RWPE2 (cell line): ENCODE results near the gene FIP1L1.

Source experiments
- ATAC-seq: fragments of 200-7000 bp; cut with Tn5 transposase; 3 replicates; pipeline ENCODE4 v1.9.1; 2021; ENCODE audit warnings: low read depth
- DNase-seq: peaks from one replicate; pipeline ENCODE4 v3.0.0-alpha.2; 2020; ENCODE audit warnings: low spot score
- H3K27ac ChIP-seq: fragments of 450-650 bp; 2 replicates; pipeline ENCODE4 v1.5.1; 2017; ENCODE audit warnings: mild to moderate bottlenecking; ENCODE audit not compliant: poor library complexity, severe bottlenecking
- H3K27me3 ChIP-seq: fragments of 250-450 bp; sonication (Bioruptor Pico); 2 replicates; pipeline ENCODE4 v1.5.1; 2021; ENCODE audit warnings: mild to moderate bottlenecking, moderate library complexity; ENCODE audit not compliant: insufficient read depth, poor library complexity, severe bottlenecking
- H3K36me3 ChIP-seq: fragments of 250-450 bp; sonication (Bioruptor Pico); 2 replicates; pipeline ENCODE4 v1.5.1; 2020; ENCODE audit warnings: low read depth, mild to moderate bottlenecking, moderate library complexity
- H3K4me1 ChIP-seq: fragments of 250-450 bp; sonication (Bioruptor Pico); 2 replicates; pipeline ENCODE4 v1.5.1; 2021; ENCODE audit warnings: mild to moderate bottlenecking, moderate library complexity; ENCODE audit not compliant: insufficient read depth, poor library complexity, severe bottlenecking
- H3K4me3 ChIP-seq: fragments of 250-450 bp; sonication (Bioruptor Pico); 2 replicates; pipeline ENCODE4 v1.5.1; 2021; ENCODE audit warnings: mild to moderate bottlenecking, moderate library complexity; ENCODE audit not compliant: severe bottlenecking
- H3K9me3 ChIP-seq: fragments of 250-450 bp; sonication (Bioruptor Pico); 2 replicates; pipeline ENCODE4 v1.5.1; 2021; ENCODE audit warnings: mild to moderate bottlenecking, moderate library complexity; ENCODE audit not compliant: severe bottlenecking
- CTCF ChIP-seq: fragments of 450-650 bp; IDR thresholded peaks from one replicate; pipeline ENCODE4 v1.5.1; 2017; ENCODE audit warnings: mild to moderate bottlenecking, moderate library complexity; ENCODE audit not compliant: poor library complexity, severe bottlenecking

FIP1L1 gene

GRCh38 chr4:53367721-53368120, 9.7 kb upstream of the FIP1L1 start:
- Histone ChIP-seq H3K27ac (no peak overlapping the region), H3K27me3 (no peaks in the 10 kb centered on the region), H3K9me3 (no peaks in the 10 kb centered on the region), H3K4me3 (no peak overlapping the region), H3K4me1 (peaks cover 5% of the 10 kb centered on the region), H3K36me3 (no peaks in the 10 kb centered on the region)
- DNase-seq (no peak), ATAC-seq (no peak)
- TF ChIP-seq CTCF: no peak

- no peak overlapping the region for H3K4me3 ChIP-seq
- TF ChIP-seq CTCF: no peak
- DNase-seq (no peak), ATAC-seq (no peak)
- H3K36me3 ChIP-seq: no peaks in the 10 kb centered on the region
- no peak overlapping the region for H3K27ac ChIP-seq
- H3K9me3 ChIP-seq: no peaks in the 10 kb centered on the region
- H3K27me3 ChIP-seq: no peaks in the 10 kb centered on the region
- H3K4me1 ChIP-seq: no peaks in the 10 kb centered on the region
These were observed 6.4 kb upstream of the FIP1L1 start for GRCh38 chr4:53371049-53371448.

GRCh38 chr4:53371843-53372521, 5.5 kb upstream of the FIP1L1 start:
- DNase-seq (no peak), ATAC-seq (no peak)
- Histone ChIP-seq H3K9me3 (no peaks in the 10 kb centered on the region), H3K4me3 (no peak overlapping the region), H3K36me3 (no peaks in the 10 kb centered on the region), H3K4me1 (peaks cover 1% of the 10 kb centered on the region), H3K27me3 (no peaks in the 10 kb centered on the region), H3K27ac (no peak overlapping the region)
- TF ChIP-seq CTCF: no peak

GRCh38 chr4:53374777-53375258, 2.6 kb upstream of the FIP1L1 start:
- H3K9me3 ChIP-seq: no peaks in the 10 kb centered on the region
- ATAC-seq (no peak), DNase-seq (no peak)
- no peak for TF ChIP-seq CTCF
- no peaks in the 10 kb centered on the region for H3K27me3 ChIP-seq
- peaks cover 8% of the 10 kb centered on the region for H3K36me3 ChIP-seq
- H3K27ac ChIP-seq: no peak overlapping the region
- H3K4me1 ChIP-seq: peaks cover 11% of the 10 kb centered on the region
- no peak overlapping the region for H3K4me3 ChIP-seq

- TF ChIP-seq CTCF: no peak
- no peaks in the 10 kb centered on the region for H3K9me3 ChIP-seq
- ATAC-seq (no peak), DNase-seq (no peak)
- peaks cover 25% of the 10 kb centered on the region for H3K36me3 ChIP-seq
- H3K27me3 ChIP-seq: no peaks in the 10 kb centered on the region
- peaks cover 11% of the 10 kb centered on the region for H3K4me1 ChIP-seq
- no peak overlapping the region for H3K27ac ChIP-seq
- peak overlapping the region; percentile 76 for H3K4me3 ChIP-seq
These were observed 541 bp upstream of the FIP1L1 start for GRCh38 chr4:53376900-53377299.
